ENCODE data around the gene SLC6A9.

- TF ChIP-seq POLR2A (IDR thresholded peaks at IDR 0.05) (no peak), CTCF (IDR thresholded peaks at IDR 0.05) (no peak)
These were observed 19.0 kb upstream of the SLC6A9 start for GRCh38 chr1:44050261-44050660.

Data from adrenal gland (tissue), 5 donors.